ENCODE results near the gene GPX7.

GPX7 gene

GRCh38 chr1:52629325-52629643 is 27.1 kb downstream of the GPX7 start:
- Histone ChIP-seq H3K4me1 (ENCODE audit: control insufficient read depth in 1 of 2, insufficient read depth in 1 of 2, low read depth in 1 of 2, low read length in 1 of 2) (peaks cover 71 to 80% of the 10 kb centered on the region in 2 experiments), H3K36me3 (no peaks in the 10 kb centered on the region), H3K4me3 (ENCODE audit: low read depth in 1 of 2, low read length in 1 of 2) (no peak overlapping the region), H3K27me3 (no peaks in the 10 kb centered on the region), H3K27ac (peak overlapping the region; percentile 75), H3K9me3 (no peaks in the 10 kb centered on the region)
- no peak for TF ChIP-seq CTCF (IDR thresholded peaks at IDR 0.05)

- Histone ChIP-seq H3K27ac (peak overlapping the region; percentile 75), H3K4me1 (ENCODE audit: control insufficient read depth in 1 of 2, insufficient read depth in 1 of 2, low read depth in 1 of 2, low read length in 1 of 2) (peaks cover 75 to 84% of the 10 kb centered on the region in 2 experiments), H3K4me3 (ENCODE audit: low read depth in 1 of 2, low read length in 1 of 2) (no peak overlapping the region), H3K36me3 (no peaks in the 10 kb centered on the region), H3K9me3 (no peaks in the 10 kb centered on the region), H3K27me3 (no peaks in the 10 kb centered on the region)
- no peak for TF ChIP-seq CTCF (IDR thresholded peaks at IDR 0.05)
Measured at GRCh38 chr1:52629667-52630066, 27.5 kb downstream of the GPX7 start.

- peak overlapping the region; percentile 92 for H3K27ac ChIP-seq
Measured at GRCh38 chr1:52631759-52632331, 29.7 kb downstream of the GPX7 start.

GRCh38 chr1:52632732-52633290 is 30.6 kb downstream of the GPX7 start, which contains the start of gene SHISAL2A:
SHISAL2A (plus strand) TSS chr1:52633168; CDS start chr1:52633494, 326 bp downstream.
- Histone ChIP-seq H3K4me3 (ENCODE audit: low read depth in 1 of 2, low read length in 1 of 2) (peak within 1 kb of the TSS; percentile 61 to 70), H3K27ac (peak within 1 kb of the TSS; percentile 92), H3K36me3 (no peaks in the 10 kb centered on the region), H3K4me1 (ENCODE audit: control insufficient read depth in 1 of 2, insufficient read depth in 1 of 2, low read depth in 1 of 2, low read length in 1 of 2) (peaks cover 77 to 85% of the 10 kb centered on the region in 2 experiments), H3K27me3 (no peaks in the 10 kb centered on the region), H3K9me3 (no peaks in the 10 kb centered on the region)
- TF ChIP-seq CTCF (IDR thresholded peaks at IDR 0.05), result no peak

More at GRCh38 chr1:52631759-52632331, 29.7 kb downstream of the GPX7 start:
- Histone ChIP-seq H3K27me3 (no peaks in the 10 kb centered on the region), H3K4me1 (ENCODE audit: control insufficient read depth in 1 of 2, insufficient read depth in 1 of 2, low read depth in 1 of 2, low read length in 1 of 2) (peaks cover 77 to 85% of the 10 kb centered on the region in 2 experiments), H3K9me3 (no peaks in the 10 kb centered on the region), H3K4me3 (ENCODE audit: low read depth in 1 of 2, low read length in 1 of 2) (peak overlapping the region; percentile 61 to 70), H3K36me3 (no peaks in the 10 kb centered on the region)
- no peak for TF ChIP-seq CTCF (IDR thresholded peaks at IDR 0.05)

GRCh38 chr1:52633291-52633754 is 31.2 kb downstream of the GPX7 start:
- Histone ChIP-seq H3K27ac (peak overlapping the region; percentile 92), H3K4me1 (ENCODE audit: control insufficient read depth in 1 of 2, insufficient read depth in 1 of 2, low read depth in 1 of 2, low read length in 1 of 2) (peaks cover 78 to 85% of the 10 kb centered on the region in 2 experiments), H3K36me3 (no peaks in the 10 kb centered on the region), H3K9me3 (no peaks in the 10 kb centered on the region), H3K4me3 (ENCODE audit: low read depth in 1 of 2, low read length in 1 of 2) (peak overlapping the region; percentile 61 to 70), H3K27me3 (no peaks in the 10 kb centered on the region)
- no peak for TF ChIP-seq CTCF (IDR thresholded peaks at IDR 0.05)
